Loucy (cell line): ENCODE results near the gene SF3B3.
"Not testable (repeated sequence)": the region's sequence is repeated elsewhere in the genome, so short reads cannot be mapped to it uniquely, and the experiment has no call there.

Experiments used
- CTCF ChIP-seq: fragments of 200-600 bp; sonication (generic); conservative IDR thresholded peaks from 2 replicates; pipeline ENCODE4 v1.5.1; 2014; ENCODE audit warnings: mild to moderate bottlenecking, antibody characterized with exemption, low read length
- EZH2phosphoT487 ChIP-seq: fragments of 200-600 bp; IDR thresholded peaks from 2 replicates; pipeline ENCODE4 v1.6.1; 2018; ENCODE audit warnings: antibody characterized with exemption, mild to moderate bottlenecking, moderate library complexity, borderline replicate concordance

GRCh38 chr16:70529954-70530353, 6.3 kb downstream of the SF3B3 start:
- not testable (repeated sequence) for TF ChIP-seq CTCF, EZH2phosphoT487
